Activated T-cell treated with anti-CD3 and anti-CD28 coated beads, Interleukin-2, amount 50 U/mL, for 24 hours (primary cell): Measurements from ENCODE around the gene SLC9A7.

Source experiments
- DNase-seq: peaks from one replicate; pipeline ENCODE4 v3.0.0-alpha.2; 2020
- H3K27ac Mint-ChIP-seq: 2 replicates; pipeline ENCODE4 v1.8.0; 2020; ENCODE audit warnings: mild to moderate bottlenecking, mixed read lengths
- H3K27me3 Mint-ChIP-seq: 2 replicates; pipeline ENCODE4 v1.8.0; 2020; ENCODE audit warnings: mixed read lengths
- H3K36me3 Mint-ChIP-seq: 2 replicates; pipeline ENCODE4 v1.8.0; 2020; ENCODE audit warnings: low read depth, mixed read lengths
- H3K4me1 Mint-ChIP-seq: 2 replicates; pipeline ENCODE4 v1.8.0; 2020; ENCODE audit warnings: low read depth, mixed read lengths
- H3K4me3 Mint-ChIP-seq: 2 replicates; pipeline ENCODE4 v1.8.0; 2020; ENCODE audit warnings: mild to moderate bottlenecking, moderate library complexity, mixed read lengths
- H3K9me3 Mint-ChIP-seq: 2 replicates; pipeline ENCODE4 v1.8.0; 2020; ENCODE audit warnings: mixed read lengths

The SLC9A7 gene

DNA sequence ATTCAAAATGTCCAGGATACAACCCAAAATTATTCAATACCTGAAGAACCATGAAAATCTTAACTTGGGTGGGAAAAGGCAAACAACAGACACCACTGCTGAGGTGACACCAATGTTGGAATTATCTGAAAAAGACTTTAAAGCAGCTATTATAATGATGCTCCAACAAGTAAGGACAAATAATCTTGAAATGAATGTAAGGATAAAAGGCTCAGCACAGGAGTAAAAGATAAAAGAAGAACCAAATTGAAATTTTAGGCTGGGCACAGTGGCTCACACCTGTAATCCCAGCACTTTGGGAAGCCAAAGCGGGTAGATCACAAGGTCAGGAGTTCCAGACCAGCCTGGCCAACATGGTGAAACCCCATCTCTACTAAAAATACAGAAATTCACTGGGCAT, 4.0 kb upstream of the SLC9A7 start:
- no peak for DNase-seq
- no peak overlapping the region for H3K4me3 Mint-ChIP-seq
- no peaks in the 10 kb centered on the region for H3K36me3 Mint-ChIP-seq
- no peaks in the 10 kb centered on the region for H3K9me3 Mint-ChIP-seq
- peaks cover 60% of the 10 kb centered on the region for H3K27me3 Mint-ChIP-seq
- no peak overlapping the region for H3K27ac Mint-ChIP-seq
- peaks cover 5% of the 10 kb centered on the region for H3K4me1 Mint-ChIP-seq

DNA sequence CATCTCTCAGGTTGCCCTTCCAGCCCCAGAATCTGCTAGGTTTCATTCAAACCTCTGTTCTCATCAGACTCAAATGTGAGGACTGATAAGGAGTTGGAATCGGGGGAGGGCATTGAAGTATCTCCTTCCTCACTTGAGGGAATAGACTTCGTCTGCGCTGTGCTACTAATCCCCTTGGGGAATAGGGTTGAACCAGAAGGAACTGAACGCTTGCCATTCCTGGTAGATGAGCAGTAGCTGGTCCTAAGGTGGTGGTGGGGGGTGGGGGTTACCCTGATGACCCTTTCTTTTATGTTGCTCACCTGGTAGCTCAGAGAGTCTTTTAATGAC, 692 bp upstream of the SLC9A7 start:
- Mint-ChIP-seq H3K4me3 (peak overlapping the region; percentile 66), H3K4me1 (peaks cover 25% of the 10 kb centered on the region), H3K27ac (peak overlapping the region; percentile 61), H3K27me3 (peaks cover 69% of the 10 kb centered on the region), H3K9me3 (no peaks in the 10 kb centered on the region), H3K36me3 (no peaks in the 10 kb centered on the region)
- no peak for DNase-seq

DNA sequence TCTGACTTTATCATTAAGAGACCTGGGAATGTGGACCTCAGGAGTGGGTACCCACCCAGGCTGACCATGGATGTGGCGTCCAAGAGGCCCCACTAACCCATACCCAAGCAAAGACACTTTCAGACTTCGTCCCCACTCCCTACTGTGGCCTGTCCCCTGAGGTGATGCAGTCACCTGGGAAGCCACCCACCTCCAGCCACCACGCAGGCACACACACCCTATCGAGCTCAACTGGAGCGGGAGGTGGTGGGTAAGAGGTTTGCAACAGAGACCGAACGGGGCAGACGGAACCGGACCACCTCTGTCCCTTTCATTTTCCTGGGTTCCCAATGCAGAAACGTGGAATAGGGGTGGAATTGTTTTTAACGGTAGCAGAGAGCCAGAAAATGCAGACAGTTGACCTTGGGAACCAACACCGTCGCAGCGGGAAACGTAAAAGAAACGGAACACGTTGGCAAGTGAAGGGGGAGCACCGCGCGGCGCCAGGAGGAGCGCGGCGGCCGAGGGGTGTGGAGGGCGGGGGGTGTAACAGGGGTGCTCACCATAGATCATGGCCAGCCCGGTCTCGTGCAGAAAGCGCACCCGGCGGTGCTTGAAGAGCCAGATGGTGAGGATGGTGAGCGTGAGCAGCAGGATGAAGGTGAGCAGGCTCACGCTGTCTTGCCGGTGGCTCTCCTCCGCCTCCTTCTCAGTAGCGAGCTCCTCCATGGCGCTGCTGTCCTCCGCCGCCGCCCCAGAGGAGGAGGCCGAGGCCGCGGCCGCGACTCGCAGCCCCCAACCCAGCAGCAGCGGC, 559 bp downstream of the SLC9A7 start:
- H3K4me1 Mint-ChIP-seq: peaks cover 29% of the 10 kb centered on the region
- no peaks in the 10 kb centered on the region for H3K36me3 Mint-ChIP-seq
- H3K27ac Mint-ChIP-seq: peak overlapping the region; percentile 84
- H3K4me3 Mint-ChIP-seq: peak overlapping the region; percentile 92
- peaks cover 66% of the 10 kb centered on the region for H3K27me3 Mint-ChIP-seq
- H3K9me3 Mint-ChIP-seq: no peaks in the 10 kb centered on the region
- peak; percentile 31 for DNase-seq

DNA sequence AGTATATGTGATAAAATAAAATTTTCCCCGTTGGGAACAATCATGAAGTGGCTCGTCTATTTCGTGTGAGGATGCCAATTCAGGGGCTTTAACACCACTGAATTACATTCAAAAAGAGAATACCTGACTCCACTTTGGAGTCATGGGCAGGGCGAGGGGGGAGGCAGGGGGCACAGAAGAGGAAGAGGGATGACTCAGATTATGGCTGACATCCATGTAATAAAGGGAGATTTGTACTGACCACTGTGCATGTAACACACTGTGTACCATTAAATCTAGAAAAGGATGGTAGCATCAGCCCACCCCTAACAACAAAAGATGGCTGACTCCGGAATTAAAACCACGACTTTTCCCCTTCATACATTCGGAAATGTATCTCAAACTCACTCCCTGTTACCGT, 1.3 kb downstream of the SLC9A7 start:
- H3K4me3 Mint-ChIP-seq: peak overlapping the region; percentile 92
- no peak for DNase-seq
- no peak overlapping the region for H3K27ac Mint-ChIP-seq
- no peaks in the 10 kb centered on the region for H3K36me3 Mint-ChIP-seq
- peaks cover 60% of the 10 kb centered on the region for H3K27me3 Mint-ChIP-seq
- no peaks in the 10 kb centered on the region for H3K9me3 Mint-ChIP-seq
- H3K4me1 Mint-ChIP-seq: peaks cover 29% of the 10 kb centered on the region

DNA sequence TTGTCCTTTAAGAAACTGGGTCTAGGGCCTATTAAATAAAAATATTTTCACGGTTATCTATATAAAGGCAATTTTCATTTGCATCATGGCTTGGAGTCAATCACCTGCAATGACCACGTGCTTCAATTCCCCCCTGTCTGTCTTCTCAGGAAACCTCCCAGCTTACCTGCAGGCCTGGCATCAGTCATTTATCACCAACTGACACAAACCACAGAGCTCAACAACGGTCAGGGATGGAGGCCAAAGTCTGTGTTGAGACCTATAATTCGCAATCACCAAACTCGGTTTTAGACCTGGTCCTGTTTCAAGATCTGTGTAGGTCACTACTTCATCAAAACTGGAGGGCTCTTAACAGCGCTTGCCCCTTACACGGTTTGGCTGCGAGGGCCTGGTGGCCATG, 1.9 kb downstream of the SLC9A7 start:
- no peaks in the 10 kb centered on the region for H3K9me3 Mint-ChIP-seq
- no peaks in the 10 kb centered on the region for H3K36me3 Mint-ChIP-seq
- H3K27ac Mint-ChIP-seq: peak overlapping the region; percentile 22
- H3K4me1 Mint-ChIP-seq: peaks cover 29% of the 10 kb centered on the region
- peaks cover 61% of the 10 kb centered on the region for H3K27me3 Mint-ChIP-seq
- H3K4me3 Mint-ChIP-seq: peak overlapping the region; percentile 92
- DNase-seq: no peak

DNA sequence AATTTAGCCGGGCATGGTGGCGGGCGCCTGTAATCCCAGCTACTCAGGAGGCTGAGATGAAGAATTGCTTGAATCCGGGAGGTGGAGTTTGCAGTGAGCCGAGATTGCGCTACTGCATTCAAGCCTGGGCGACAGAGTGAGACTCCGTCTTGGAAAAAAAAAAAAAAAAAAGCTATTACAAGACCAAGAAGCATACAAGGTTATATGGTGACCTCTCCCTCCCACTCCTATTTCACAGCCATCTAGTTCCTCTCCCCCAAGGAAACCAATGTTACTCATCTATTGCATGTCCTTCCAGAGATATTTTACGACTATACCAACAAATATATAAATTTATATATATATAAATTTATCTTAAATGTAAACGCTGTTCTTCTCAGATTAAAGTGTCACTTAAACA, 3.2 kb downstream of the SLC9A7 start:
- Mint-ChIP-seq H3K9me3 (no peaks in the 10 kb centered on the region), H3K4me1 (peaks cover 29% of the 10 kb centered on the region), H3K27me3 (peaks cover 47% of the 10 kb centered on the region), H3K36me3 (no peaks in the 10 kb centered on the region), H3K27ac (no peak overlapping the region), H3K4me3 (no peak overlapping the region)
- no peak for DNase-seq

DNA sequence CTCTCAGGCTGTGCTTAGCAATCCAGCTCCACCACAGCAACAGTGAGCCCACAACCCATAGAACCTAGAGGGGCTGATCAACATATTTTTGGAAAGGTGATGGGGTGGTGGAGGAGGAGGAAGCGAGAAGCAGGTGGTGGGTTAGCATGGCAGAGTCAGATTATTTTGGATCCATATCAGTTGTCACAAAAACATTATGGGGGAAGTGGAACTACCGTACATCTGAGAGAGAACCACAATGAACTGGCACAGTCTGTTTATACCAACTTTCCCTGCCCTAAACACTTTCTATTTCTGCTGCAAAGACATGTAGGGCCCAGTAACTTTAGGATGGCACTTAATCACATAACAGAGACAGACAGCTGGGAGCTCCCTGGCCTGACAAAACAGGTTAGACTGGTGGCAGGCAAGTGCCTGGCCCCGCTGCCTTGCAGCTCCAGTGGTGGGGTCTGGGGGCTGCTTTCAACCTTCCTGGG, 4.3 kb downstream of the SLC9A7 start:
- no peaks in the 10 kb centered on the region for H3K9me3 Mint-ChIP-seq
- H3K36me3 Mint-ChIP-seq: no peaks in the 10 kb centered on the region
- no peak overlapping the region for H3K4me3 Mint-ChIP-seq
- no peak overlapping the region for H3K27ac Mint-ChIP-seq
- H3K27me3 Mint-ChIP-seq: peaks cover 37% of the 10 kb centered on the region
- no peak for DNase-seq
- H3K4me1 Mint-ChIP-seq: peaks cover 28% of the 10 kb centered on the region

DNA sequence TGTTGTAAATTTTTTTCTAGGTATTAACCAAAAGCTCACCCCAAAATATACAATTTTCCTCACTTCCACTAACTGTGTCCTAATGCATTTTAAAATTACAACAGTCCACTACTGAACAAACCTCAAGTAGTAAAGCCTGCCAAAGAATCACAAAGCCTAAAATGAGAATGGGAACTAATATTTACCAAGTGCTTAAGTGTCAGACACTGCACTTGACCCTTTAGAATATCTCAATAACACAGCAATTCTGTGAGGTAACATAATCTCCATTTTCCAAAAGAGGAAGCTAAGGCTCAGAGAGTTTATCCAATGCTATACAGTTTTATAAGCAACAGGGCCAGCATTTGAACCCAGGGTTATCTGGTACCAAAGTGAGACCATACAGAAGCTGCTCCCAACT, 4.9 kb downstream of the SLC9A7 start:
- Mint-ChIP-seq H3K4me1 (peaks cover 25% of the 10 kb centered on the region), H3K4me3 (no peak overlapping the region), H3K27me3 (peaks cover 36% of the 10 kb centered on the region)

DNA sequence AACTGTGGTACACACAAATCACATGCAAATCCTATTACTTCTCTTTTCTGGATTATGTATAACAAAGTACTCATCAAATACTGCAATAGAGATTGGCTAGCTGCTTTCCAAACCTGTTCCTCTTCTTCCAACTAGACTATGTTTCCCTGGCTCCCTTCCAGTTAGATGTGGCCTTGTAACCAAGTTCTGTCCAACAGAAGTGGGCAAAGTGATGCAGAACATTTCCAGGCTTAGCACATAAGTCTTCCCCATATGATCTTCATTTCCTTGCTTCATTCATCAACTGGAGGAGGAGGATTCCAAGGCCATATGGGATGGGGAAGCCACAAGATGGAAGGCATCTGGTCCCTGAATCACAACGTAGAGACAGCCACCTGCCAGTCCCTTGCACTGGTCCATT, 8.0 kb downstream of the SLC9A7 start:
- Mint-ChIP-seq H3K9me3 (no peaks in the 10 kb centered on the region), H3K4me3 (no peak overlapping the region), H3K36me3 (no peaks in the 10 kb centered on the region), H3K27ac (no peak overlapping the region), H3K27me3 (peaks cover 29% of the 10 kb centered on the region), H3K4me1 (peaks cover 9% of the 10 kb centered on the region)
- DNase-seq: no peak

More for the DNA sequence above, 4.9 kb downstream of the SLC9A7 start:
- H3K27ac Mint-ChIP-seq: no peak overlapping the region
- H3K9me3 Mint-ChIP-seq: no peaks in the 10 kb centered on the region
- H3K36me3 Mint-ChIP-seq: no peaks in the 10 kb centered on the region
- no peak for DNase-seq

DNA sequence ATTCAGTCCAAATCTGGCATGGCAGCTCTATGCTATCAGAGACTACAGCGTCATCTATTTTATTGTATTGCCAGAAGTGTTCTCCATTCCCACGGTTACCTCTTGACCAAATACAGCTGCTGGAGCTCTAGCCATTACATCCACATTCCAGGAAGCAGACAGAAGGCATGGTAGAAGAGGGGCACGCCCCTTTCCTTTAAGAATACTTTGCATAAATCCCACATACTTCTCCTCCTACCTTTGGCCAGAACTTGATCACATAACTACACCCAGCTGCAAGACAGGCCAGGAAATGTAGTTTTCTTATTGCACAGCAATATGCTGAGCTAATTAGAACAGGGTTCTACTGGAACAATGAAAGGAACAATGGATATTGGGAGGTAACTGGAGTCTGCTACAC, 14.9 kb downstream of the SLC9A7 start:
- Mint-ChIP-seq H3K9me3 (no peaks in the 10 kb centered on the region), H3K4me1 (no peaks in the 10 kb centered on the region), H3K27me3 (peaks cover 43% of the 10 kb centered on the region), H3K4me3 (no peak overlapping the region), H3K36me3 (peaks cover 2% of the 10 kb centered on the region), H3K27ac (no peak overlapping the region)
- no peak for DNase-seq

DNA sequence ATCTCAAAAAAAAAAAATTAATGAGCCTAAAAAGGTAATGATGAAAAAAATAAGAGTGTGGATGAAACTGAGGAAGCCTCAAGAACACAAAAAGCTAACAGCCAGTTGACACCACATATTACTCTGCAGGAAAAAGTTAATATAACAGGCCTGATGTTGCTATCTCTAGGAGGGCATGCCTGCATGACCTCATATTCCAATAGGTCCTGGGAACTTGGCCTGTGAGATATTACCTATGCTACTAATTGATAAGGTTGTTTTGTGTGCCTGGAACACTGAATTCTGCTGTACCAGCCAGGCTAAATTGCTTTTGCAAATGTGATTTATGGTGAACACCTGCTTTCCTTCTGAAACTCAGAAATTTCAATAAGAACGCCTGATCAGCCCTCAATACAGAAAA, 15.9 kb downstream of the SLC9A7 start:
- Mint-ChIP-seq H3K27me3 (peaks cover 43% of the 10 kb centered on the region), H3K4me3 (no peak overlapping the region), H3K9me3 (peaks cover 2% of the 10 kb centered on the region), H3K4me1 (no peaks in the 10 kb centered on the region), H3K27ac (no peak overlapping the region), H3K36me3 (peaks cover 3% of the 10 kb centered on the region)
- no peak for DNase-seq

DNA sequence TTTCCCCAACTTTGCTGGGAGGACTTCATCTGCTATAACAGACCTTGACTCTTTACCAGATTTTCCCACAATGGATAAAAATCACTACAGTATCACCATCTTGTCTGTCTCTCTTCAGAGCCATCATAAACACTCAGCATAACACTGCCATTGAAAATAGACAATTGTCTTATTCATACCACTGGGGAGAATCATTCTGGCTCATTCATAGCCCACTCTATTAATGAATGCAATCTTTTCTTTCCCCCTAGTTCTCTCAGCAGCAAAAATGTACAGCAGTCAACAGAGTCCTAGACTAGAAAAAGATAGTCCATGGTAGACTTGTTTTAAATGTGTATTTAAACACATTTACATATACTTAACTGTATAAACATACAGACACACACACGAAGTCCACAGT, 19.2 kb downstream of the SLC9A7 start:
- peaks cover 19% of the 10 kb centered on the region for H3K9me3 Mint-ChIP-seq
- DNase-seq: no peak
- H3K27ac Mint-ChIP-seq: no peak overlapping the region
- no peaks in the 10 kb centered on the region for H3K4me1 Mint-ChIP-seq
- peaks cover 21% of the 10 kb centered on the region for H3K36me3 Mint-ChIP-seq
- peaks cover 38% of the 10 kb centered on the region for H3K27me3 Mint-ChIP-seq
- H3K4me3 Mint-ChIP-seq: no peak overlapping the region

DNA sequence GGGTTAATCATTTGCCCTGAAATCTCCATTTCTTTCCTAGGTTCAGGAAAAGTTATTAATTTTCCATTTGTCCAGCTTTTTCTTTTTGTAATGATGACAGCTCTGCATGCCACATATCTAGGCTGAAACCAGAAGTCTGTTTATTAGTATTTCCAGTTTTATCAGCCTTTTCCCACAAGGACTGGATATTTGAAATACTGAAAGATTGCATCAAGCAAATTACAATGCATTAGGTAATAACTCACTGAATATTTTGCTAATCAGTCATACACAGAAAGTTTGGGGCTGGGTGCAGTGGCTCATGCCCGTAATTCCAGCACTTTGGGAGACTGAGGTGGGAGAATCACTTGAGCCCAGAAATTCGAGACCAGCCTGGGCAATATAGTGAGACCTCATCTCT, 21.5 kb downstream of the SLC9A7 start:
- Mint-ChIP-seq H3K36me3 (peaks cover 21% of the 10 kb centered on the region), H3K4me1 (peaks cover 18% of the 10 kb centered on the region), H3K27me3 (peaks cover 28% of the 10 kb centered on the region), H3K27ac (no peak overlapping the region), H3K4me3 (no peak overlapping the region), H3K9me3 (peaks cover 19% of the 10 kb centered on the region)
- DNase-seq: no peak

DNA sequence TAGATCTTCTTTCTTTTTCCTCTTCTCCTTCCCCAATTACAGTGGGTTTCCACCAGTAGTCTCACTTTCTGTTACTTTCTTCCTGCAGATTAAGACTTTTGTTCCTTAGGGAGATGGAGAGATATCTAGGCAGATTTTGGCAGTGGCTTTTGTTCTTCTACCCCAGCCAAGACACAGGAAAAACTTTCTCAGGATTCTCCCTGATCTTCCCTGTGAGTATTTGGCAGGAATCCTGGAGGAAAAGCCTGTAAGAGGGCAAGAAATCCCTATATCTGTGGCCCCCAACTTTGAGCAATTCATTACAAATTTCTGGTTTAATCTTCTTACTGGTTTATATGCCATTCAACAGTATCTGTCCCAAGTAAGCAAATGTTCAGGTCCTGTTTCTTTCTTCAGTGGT, 21.9 kb downstream of the SLC9A7 start:
- H3K4me1 Mint-ChIP-seq: peaks cover 19% of the 10 kb centered on the region
- H3K4me3 Mint-ChIP-seq: no peak overlapping the region
- H3K36me3 Mint-ChIP-seq: peaks cover 21% of the 10 kb centered on the region
- H3K27ac Mint-ChIP-seq: no peak overlapping the region
- H3K27me3 Mint-ChIP-seq: peaks cover 24% of the 10 kb centered on the region
- peaks cover 19% of the 10 kb centered on the region for H3K9me3 Mint-ChIP-seq
- no peak for DNase-seq

DNA sequence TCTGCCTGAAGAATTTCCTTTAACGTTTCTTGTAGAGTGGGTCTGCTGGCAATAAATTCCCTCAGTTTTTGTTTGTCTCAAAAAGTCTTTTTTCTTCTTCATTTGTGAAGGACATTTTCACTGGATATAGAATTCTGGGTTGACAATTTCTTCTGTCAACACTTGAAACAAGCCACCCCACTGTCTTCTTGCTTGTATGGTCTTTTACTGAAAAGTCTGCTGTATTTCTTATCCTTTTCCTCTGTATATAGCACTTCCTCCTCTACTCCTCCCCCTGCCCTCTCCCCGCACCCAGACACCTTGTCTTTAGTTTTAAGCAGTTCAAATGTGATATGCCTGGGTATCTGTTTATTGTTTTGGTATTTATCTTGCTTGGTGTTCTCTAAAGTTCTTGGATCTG, 23.3 kb downstream of the SLC9A7 start:
- Mint-ChIP-seq H3K36me3 (peaks cover 20% of the 10 kb centered on the region), H3K27ac (no peak overlapping the region), H3K4me1 (peaks cover 19% of the 10 kb centered on the region), H3K4me3 (no peak overlapping the region), H3K27me3 (peaks cover 20% of the 10 kb centered on the region), H3K9me3 (peaks cover 19% of the 10 kb centered on the region)
- no peak for DNase-seq

DNA sequence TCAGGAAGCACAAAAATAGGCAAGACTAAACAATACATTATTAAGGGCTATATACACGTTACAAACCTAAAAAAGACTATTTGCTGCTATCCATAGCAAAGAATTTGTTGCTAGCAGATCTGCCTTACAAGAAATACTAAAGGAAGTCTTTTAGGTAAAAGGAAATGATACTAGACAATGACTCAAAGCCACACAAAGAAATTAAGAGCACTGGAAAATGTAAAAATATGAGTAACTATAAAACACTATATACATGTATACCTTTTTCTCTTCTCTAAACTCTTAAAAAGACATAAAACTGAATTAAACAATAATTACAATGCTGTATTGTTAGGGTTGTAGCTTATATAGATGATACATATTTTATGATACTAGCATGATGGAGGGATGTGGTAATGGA, 25.7 kb downstream of the SLC9A7 start:
- Mint-ChIP-seq H3K9me3 (peaks cover 19% of the 10 kb centered on the region), H3K4me3 (no peak overlapping the region), H3K27me3 (peaks cover 10% of the 10 kb centered on the region), H3K27ac (peak overlapping the region; percentile 48), H3K4me1 (peaks cover 19% of the 10 kb centered on the region), H3K36me3 (peaks cover 20% of the 10 kb centered on the region)
- no peak for DNase-seq
